ENCODE measurements around the gene GATA3.

GATA3 gene

GRCh38 chr10:8104005-8104404 lies 49.5 kb downstream of the GATA3 start:
- no peaks in the 10 kb centered on the region for H3K9me3 ChIP-seq (ENCODE audit: low read depth, low read length)
- H3K27ac ChIP-seq = no peak overlapping the region
- no peak overlapping the region for H3K9ac ChIP-seq (ENCODE audit: insufficient read length)
- H3K36me3 ChIP-seq (ENCODE audit: insufficient read depth, low read length) = no peaks in the 10 kb centered on the region
- no peak overlapping the region for H3K4me3 ChIP-seq
- no peak for DNase-seq (ENCODE audit: low read depth, low spot score)
- TF ChIP-seq FOXP2 (optimal IDR thresholded peaks at IDR 0.05; ENCODE audit: control extremely low read depth, extremely low read length, insufficient read depth) = no peak
- TF ChIP-seq EZH2 (IDR thresholded peaks at IDR 0.05) = no peak
- no peak for TF ChIP-seq POLR2AphosphoS5 (IDR thresholded peaks at IDR 0.05; ENCODE audit: borderline replicate concordance, low read depth, low read length)

GRCh38 chr10:8104721-8105120 lies 50.2 kb downstream of the GATA3 start:
- no peak overlapping the region for H3K4me3 ChIP-seq
- no peak overlapping the region for H3K27ac ChIP-seq
- H3K9me3 ChIP-seq (ENCODE audit: low read depth, low read length) = no peaks in the 10 kb centered on the region
- DNase-seq (ENCODE audit: low read depth, low spot score) = no peak
- no peak overlapping the region for H3K9ac ChIP-seq (ENCODE audit: insufficient read length)
- no peak for TF ChIP-seq EZH2 (IDR thresholded peaks at IDR 0.05)
- TF ChIP-seq POLR2AphosphoS5 (IDR thresholded peaks at IDR 0.05; ENCODE audit: borderline replicate concordance, low read depth, low read length) = no peak
- TF ChIP-seq FOXP2 (optimal IDR thresholded peaks at IDR 0.05; ENCODE audit: control extremely low read depth, extremely low read length, insufficient read depth) = no peak
- H3K36me3 ChIP-seq (ENCODE audit: insufficient read depth, low read length) = no peaks in the 10 kb centered on the region

GRCh38 chr10:8105932-8106331 lies 51.4 kb downstream of the GATA3 start:
- Histone ChIP-seq H3K4me3 (no peak overlapping the region), H3K36me3 (ENCODE audit: insufficient read depth, low read length) (no peaks in the 10 kb centered on the region), H3K9me3 (ENCODE audit: low read depth, low read length) (no peaks in the 10 kb centered on the region), H3K27ac (no peak overlapping the region), H3K9ac (ENCODE audit: insufficient read length) (no peak overlapping the region)
- TF ChIP-seq FOXP2 (optimal IDR thresholded peaks at IDR 0.05; ENCODE audit: control extremely low read depth, extremely low read length, insufficient read depth) = no peak
- no peak for TF ChIP-seq EZH2 (IDR thresholded peaks at IDR 0.05)
- no peak for TF ChIP-seq POLR2AphosphoS5 (IDR thresholded peaks at IDR 0.05; ENCODE audit: borderline replicate concordance, low read depth, low read length)
- DNase-seq (ENCODE audit: low read depth, low spot score) = no peak

GRCh38 chr10:8112230-8112905 lies 57.9 kb downstream of the GATA3 start:
- Histone ChIP-seq H3K36me3 (ENCODE audit: insufficient read depth, low read length) (no peaks in the 10 kb centered on the region), H3K4me3 (no peak overlapping the region), H3K9ac (ENCODE audit: insufficient read length) (no peak overlapping the region), H3K27ac (no peak overlapping the region), H3K9me3 (ENCODE audit: low read depth, low read length) (no peaks in the 10 kb centered on the region)
- DNase-seq (ENCODE audit: low read depth, low spot score) = no peak
- TF ChIP-seq FOXP2 (optimal IDR thresholded peaks at IDR 0.05; ENCODE audit: control extremely low read depth, extremely low read length, insufficient read depth) (no peak), POLR2AphosphoS5 (IDR thresholded peaks at IDR 0.05; ENCODE audit: borderline replicate concordance, low read depth, low read length) (no peak), EZH2 (IDR thresholded peaks at IDR 0.05) (no peak)

- H3K4me3 ChIP-seq = no peak overlapping the region
- no peak for TF ChIP-seq EZH2 (IDR thresholded peaks at IDR 0.05)
- no peak for TF ChIP-seq POLR2AphosphoS5 (IDR thresholded peaks at IDR 0.05; ENCODE audit: borderline replicate concordance, low read depth, low read length)
- TF ChIP-seq FOXP2 (optimal IDR thresholded peaks at IDR 0.05; ENCODE audit: control extremely low read depth, extremely low read length, insufficient read depth) = no peak
- H3K9ac ChIP-seq (ENCODE audit: insufficient read length) = no peak overlapping the region
- H3K36me3 ChIP-seq (ENCODE audit: insufficient read depth, low read length) = no peaks in the 10 kb centered on the region
- H3K9me3 ChIP-seq (ENCODE audit: low read depth, low read length) = no peaks in the 10 kb centered on the region
- no peak for DNase-seq (ENCODE audit: low read depth, low spot score)
- H3K27ac ChIP-seq = no peak overlapping the region
These were observed 58.5 kb downstream of the GATA3 start for GRCh38 chr10:8112942-8113442.

GRCh38 chr10:8113616-8114015 lies 59.1 kb downstream of the GATA3 start:
- no peaks in the 10 kb centered on the region for H3K36me3 ChIP-seq (ENCODE audit: insufficient read depth, low read length)
- no peak overlapping the region for H3K9ac ChIP-seq (ENCODE audit: insufficient read length)
- no peak overlapping the region for H3K27ac ChIP-seq
- H3K9me3 ChIP-seq (ENCODE audit: low read depth, low read length) = no peaks in the 10 kb centered on the region
- no peak for DNase-seq (ENCODE audit: low read depth, low spot score)
- H3K4me3 ChIP-seq = no peak overlapping the region
- TF ChIP-seq POLR2AphosphoS5 (IDR thresholded peaks at IDR 0.05; ENCODE audit: borderline replicate concordance, low read depth, low read length) (no peak), EZH2 (IDR thresholded peaks at IDR 0.05) (no peak), FOXP2 (optimal IDR thresholded peaks at IDR 0.05; ENCODE audit: control extremely low read depth, extremely low read length, insufficient read depth) (no peak)

GRCh38 chr10:8114741-8115617 lies 60.5 kb downstream of the GATA3 start:
- H3K9ac ChIP-seq (ENCODE audit: insufficient read length) = no peak overlapping the region
- no peak for TF ChIP-seq POLR2AphosphoS5 (IDR thresholded peaks at IDR 0.05; ENCODE audit: borderline replicate concordance, low read depth, low read length)
- TF ChIP-seq FOXP2 (optimal IDR thresholded peaks at IDR 0.05; ENCODE audit: control extremely low read depth, extremely low read length, insufficient read depth) = no peak
- no peak for TF ChIP-seq EZH2 (IDR thresholded peaks at IDR 0.05)
- no peaks in the 10 kb centered on the region for H3K36me3 ChIP-seq (ENCODE audit: insufficient read depth, low read length)
- no peak for DNase-seq (ENCODE audit: low read depth, low spot score)
- no peak overlapping the region for H3K4me3 ChIP-seq
- no peak overlapping the region for H3K27ac ChIP-seq
- H3K9me3 ChIP-seq (ENCODE audit: low read depth, low read length) = no peaks in the 10 kb centered on the region

GRCh38 chr10:8115618-8115980 lies 61.1 kb downstream of the GATA3 start:
- no peak for DNase-seq (ENCODE audit: low read depth, low spot score)
- H3K36me3 ChIP-seq (ENCODE audit: insufficient read depth, low read length) = no peaks in the 10 kb centered on the region
- H3K9me3 ChIP-seq (ENCODE audit: low read depth, low read length) = no peaks in the 10 kb centered on the region
- no peak overlapping the region for H3K9ac ChIP-seq (ENCODE audit: insufficient read length)
- no peak overlapping the region for H3K4me3 ChIP-seq
- TF ChIP-seq FOXP2 (optimal IDR thresholded peaks at IDR 0.05; ENCODE audit: control extremely low read depth, extremely low read length, insufficient read depth) (no peak), EZH2 (IDR thresholded peaks at IDR 0.05) (no peak), POLR2AphosphoS5 (IDR thresholded peaks at IDR 0.05; ENCODE audit: borderline replicate concordance, low read depth, low read length) (no peak)
- H3K27ac ChIP-seq = no peak overlapping the region

Data from SK-N-MC (cell line).